HG03196 (cell line): Measurements from ENCODE around the gene MAP4K4.
"Not testable (repeated sequence)": the region's sequence is repeated elsewhere in the genome, so short reads cannot be mapped to it uniquely, and the experiment has no call there.

Experiments
- ATAC-seq: cut with Tn5 transposase; IDR thresholded peaks from one replicate; pipeline ENCODE4 v1.9.1; 2021; ENCODE audit not compliant: unreplicated experiment

The MAP4K4 gene

GRCh38 chr2:101766337-101766736 lies 68.8 kb downstream of the MAP4K4 start:
- no peak for ATAC-seq

GRCh38 chr2:101766871-101767739 lies 69.6 kb downstream of the MAP4K4 start:
- no peak for ATAC-seq

GRCh38 chr2:101768556-101769220 lies 71.2 kb downstream of the MAP4K4 start:
- ATAC-seq: no peak

- not testable (repeated sequence) for ATAC-seq
Observed at GRCh38 chr2:101769726-101770125, 72.2 kb downstream of the MAP4K4 start.

- no peak for ATAC-seq
Observed at GRCh38 chr2:101770726-101771125, 73.2 kb downstream of the MAP4K4 start.

GRCh38 chr2:101771227-101771902 lies 73.9 kb downstream of the MAP4K4 start:
- ATAC-seq: no peak

GRCh38 chr2:101771910-101772321 lies 74.4 kb downstream of the MAP4K4 start:
- ATAC-seq: no peak

- no peak for ATAC-seq
Observed at GRCh38 chr2:101773137-101773536, 75.6 kb downstream of the MAP4K4 start.

- not testable (repeated sequence) for ATAC-seq
Observed at GRCh38 chr2:101773961-101774360, 76.5 kb downstream of the MAP4K4 start.

GRCh38 chr2:101775092-101775491 lies 77.6 kb downstream of the MAP4K4 start:
- no peak for ATAC-seq

- ATAC-seq: no peak
Observed at GRCh38 chr2:101775636-101776035, 78.1 kb downstream of the MAP4K4 start.

GRCh38 chr2:101776172-101777043 lies 78.9 kb downstream of the MAP4K4 start:
- ATAC-seq: no peak

GRCh38 chr2:101777337-101777736 lies 79.8 kb downstream of the MAP4K4 start:
- no peak for ATAC-seq

GRCh38 chr2:101778102-101778501 lies 80.6 kb downstream of the MAP4K4 start:
- ATAC-seq: no peak

- no peak for ATAC-seq
Observed at GRCh38 chr2:101779190-101779589, 81.7 kb downstream of the MAP4K4 start.

- ATAC-seq: no peak
Observed at GRCh38 chr2:101779656-101780055, 82.1 kb downstream of the MAP4K4 start.

- no peak for ATAC-seq
Observed at GRCh38 chr2:101781326-101781725, 83.8 kb downstream of the MAP4K4 start.

- no peak for ATAC-seq
Observed at GRCh38 chr2:101781791-101782426, 84.4 kb downstream of the MAP4K4 start.

- no peak for ATAC-seq
Observed at GRCh38 chr2:101782427-101782792, 84.9 kb downstream of the MAP4K4 start.

GRCh38 chr2:101787097-101787496 lies 89.6 kb downstream of the MAP4K4 start:
- no peak for ATAC-seq
